ENCODE results near the gene RPL7A.
"Not testable (repeated sequence)": the region's sequence is repeated elsewhere in the genome, so short reads cannot be mapped to it uniquely, and the experiment has no call there.

The RPL7A gene

DNA sequence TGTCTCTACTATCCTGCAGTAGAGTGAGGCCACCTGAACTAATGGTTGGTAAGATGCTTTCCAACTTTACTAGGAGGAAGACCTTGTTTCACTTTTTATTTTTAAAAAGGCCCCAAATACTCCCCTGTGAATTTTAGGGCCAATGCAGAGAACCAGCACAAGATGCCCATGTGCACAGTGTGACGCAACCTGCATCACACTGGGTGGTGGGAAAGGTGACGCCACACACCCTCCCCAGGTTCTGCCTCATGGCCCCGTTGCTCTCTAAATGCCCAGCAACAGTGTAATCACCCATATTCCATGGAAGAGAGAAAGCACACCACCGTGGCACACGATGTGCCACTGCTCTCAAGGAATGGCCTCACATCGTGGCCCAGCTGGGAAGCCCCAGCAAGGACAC, 21.4 kb downstream of the RPL7A start:
- DNase-seq = no peak

DNA sequence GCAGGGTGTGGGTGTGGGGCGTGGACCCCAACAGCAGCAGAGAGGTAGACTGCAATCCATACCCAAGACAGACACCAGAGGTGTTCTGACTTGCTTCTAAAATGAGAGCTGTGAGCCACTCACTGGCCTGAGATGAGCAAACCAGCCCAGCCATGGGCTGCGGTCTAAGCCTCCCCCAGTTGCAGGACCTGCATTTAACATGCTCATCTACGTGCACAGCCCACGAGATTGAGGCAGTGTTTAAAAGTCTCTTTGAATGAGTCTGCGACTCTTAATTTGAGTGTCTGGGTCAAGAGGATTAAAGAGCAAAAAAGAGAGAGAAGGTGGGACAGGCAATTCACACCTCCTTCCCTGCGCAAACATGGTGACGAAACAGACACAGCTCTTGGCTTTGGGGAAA, 21.9 kb downstream of the RPL7A start:
- no peak for DNase-seq

DNA sequence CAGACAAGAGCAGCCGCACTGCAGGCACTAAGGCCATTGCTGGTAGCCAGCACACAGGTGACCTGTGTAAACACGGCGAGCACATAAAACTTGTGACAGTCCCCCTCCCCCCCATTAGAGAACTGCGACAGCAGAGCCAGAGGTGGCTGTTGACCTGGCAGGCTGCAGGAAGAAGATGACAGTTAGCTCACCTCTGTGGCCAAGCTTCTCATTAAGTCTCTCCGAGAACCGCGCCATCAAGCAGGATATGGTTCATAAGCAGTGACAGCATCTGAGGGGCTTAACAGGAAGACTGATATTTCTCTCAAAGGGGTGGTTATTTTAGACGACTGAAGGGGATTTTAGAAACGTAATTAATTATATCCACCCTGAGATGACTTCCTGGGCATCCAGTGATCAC, 22.7 kb downstream of the RPL7A start:
- no peak for DNase-seq

- no peak for DNase-seq
Observed at GRCh38 chr9:133371261-133371711, 23.3 kb downstream of the RPL7A start.

- DNase-seq = no peak
Observed at GRCh38 chr9:133372144-133372543, 24.1 kb downstream of the RPL7A start.

- peak; percentile 59 for DNase-seq
Observed at GRCh38 chr9:133374612-133375115, 26.6 kb downstream of the RPL7A start.

GRCh38 chr9:133375116-133375723, 27.2 kb downstream of the RPL7A start:
- DNase-seq = peak; percentile 39

- DNase-seq = peak; percentile 97
Observed at GRCh38 chr9:133375724-133376654, 28.0 kb downstream of the RPL7A start, which contains the start of the genes STKLD1 and SURF4. STKLD1 (plus strand) TSS chr9:133376366; CDS start chr9:133376474, 108 bp downstream. SURF4 (minus strand) TSS chr9:133376060; CDS start chr9:133375969, 91 bp downstream.

- DNase-seq = not testable (repeated sequence)
Observed at GRCh38 chr9:133377280-133377679, 29.3 kb downstream of the RPL7A start.

DNA sequence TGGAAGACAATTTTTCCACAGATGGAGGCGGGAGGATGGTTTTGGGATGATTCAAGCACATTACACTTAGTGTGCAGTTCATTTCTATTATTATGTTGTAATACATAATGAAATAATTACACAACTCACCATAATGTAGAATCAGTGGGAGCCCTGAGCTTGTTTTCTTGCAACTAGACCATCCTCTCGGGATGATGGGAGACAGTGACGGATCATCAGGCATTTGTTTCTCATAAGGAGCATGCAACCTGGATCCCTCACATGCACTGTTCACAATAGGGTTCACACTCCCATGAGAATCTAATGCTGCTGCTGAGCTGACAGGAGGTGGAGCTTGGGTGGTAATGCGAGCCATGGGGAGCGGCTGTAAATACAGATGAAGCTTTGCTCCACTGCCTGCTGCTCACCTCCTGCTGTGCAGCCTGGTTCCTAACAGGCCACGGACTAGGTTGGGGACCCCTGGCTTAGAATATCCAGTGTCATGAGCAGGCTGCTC, 29.8 kb downstream of the RPL7A start:
- peak; percentile 57 for DNase-seq

GRCh38 chr9:133378408-133378962, 30.5 kb downstream of the RPL7A start:
- no peak for DNase-seq

GRCh38 chr9:133379153-133380086, 31.4 kb downstream of the RPL7A start:
- no peak for DNase-seq

DNA sequence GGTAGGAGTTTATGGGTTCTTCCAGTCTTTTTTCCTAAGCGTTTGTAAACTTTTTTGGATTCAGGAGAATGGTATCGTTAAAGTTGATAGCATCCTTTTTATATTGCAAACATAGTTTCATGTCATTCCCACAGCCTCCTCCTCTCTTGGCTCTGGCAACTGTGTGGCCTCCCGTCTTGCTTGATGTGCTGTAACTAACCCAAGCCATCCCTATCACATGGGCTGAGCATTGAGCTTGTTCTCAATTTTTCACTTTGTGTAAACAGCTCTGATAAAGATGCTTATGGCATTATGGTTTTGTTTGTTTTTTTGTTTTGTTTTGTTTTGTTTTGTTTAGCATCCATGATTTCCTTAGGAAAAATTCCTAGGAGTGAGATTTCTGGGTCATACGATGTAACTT, 32.7 kb downstream of the RPL7A start:
- no peak for DNase-seq

DNA sequence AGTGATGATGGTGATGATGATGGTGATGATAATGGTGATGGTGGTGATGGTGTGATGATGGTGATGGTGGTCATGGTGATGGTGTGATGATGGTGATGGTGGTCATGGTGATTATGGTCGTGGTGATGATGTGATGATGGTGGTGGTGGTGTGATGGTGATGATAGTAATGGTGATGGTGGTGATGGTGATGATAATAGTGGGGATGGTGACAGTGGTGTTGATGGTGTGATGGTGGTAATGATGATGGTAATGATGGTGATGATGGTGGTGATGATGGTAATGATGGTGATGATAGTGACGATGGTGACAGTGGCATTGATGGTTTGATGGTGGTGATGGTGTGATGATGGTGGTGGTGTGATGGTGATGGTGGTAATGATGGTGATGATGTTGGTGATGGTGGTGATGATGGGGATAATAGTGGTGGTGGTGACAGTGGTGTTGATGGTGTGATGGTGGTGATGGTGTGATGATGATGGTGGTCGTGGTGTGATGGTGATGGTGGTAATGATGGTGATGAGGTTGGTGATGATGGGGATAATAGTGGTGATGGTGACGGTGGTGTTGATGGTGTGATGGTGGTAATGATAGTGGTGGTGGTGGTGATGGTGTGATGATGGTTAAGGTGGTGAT, 34.6 kb downstream of the RPL7A start:
- DNase-seq = no peak

DNA sequence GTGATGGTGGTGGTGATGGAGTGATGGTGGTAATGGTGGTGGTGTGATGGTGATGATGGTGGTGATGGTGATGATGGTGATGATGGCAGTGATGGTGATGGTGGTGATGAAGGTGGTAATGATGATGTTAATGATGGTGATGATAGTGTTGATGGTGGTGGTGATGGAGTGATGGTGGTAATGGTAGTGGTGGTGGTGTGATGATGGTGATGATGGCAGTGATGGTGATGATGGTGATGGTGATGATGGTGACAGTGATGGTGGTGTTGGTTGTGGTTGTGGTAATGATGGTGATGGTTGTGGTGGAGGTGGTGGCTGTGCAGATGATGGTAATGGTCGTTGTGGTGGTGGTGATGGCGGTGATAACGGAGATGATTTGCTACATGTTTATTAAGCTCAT, 35.4 kb downstream of the RPL7A start:
- no peak for DNase-seq

DNA sequence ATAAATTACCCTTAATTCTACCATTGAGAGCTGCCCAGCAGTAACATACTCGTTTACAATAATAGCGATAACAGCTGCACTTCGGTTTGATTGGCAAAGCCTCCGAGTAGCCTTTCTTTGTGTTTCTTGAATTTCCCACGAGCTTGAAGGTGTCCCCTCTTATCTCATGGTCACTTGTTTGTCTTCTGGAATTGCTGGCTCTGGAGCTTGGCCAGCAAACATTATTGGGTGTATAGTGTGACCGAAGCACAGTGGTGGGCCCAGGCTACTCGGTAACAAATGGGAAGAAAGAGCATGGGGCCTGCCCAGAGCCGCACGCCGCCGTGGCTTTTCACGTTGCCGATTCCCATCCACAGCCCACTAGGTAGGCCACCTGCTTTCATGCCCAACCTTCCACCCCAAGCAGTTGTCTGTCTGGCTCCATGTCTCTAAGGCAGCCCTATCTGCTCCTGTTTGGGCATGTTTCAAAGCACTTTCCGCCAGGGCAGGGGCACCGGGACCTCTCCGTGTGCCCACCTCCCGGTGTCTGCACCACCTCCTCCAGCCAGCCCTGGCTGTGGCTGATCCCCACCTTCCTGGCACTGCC, 36.8 kb downstream of the RPL7A start:
- DNase-seq = no peak

GRCh38 chr9:133385452-133385851, 37.4 kb downstream of the RPL7A start:
- DNase-seq = no peak

DNA sequence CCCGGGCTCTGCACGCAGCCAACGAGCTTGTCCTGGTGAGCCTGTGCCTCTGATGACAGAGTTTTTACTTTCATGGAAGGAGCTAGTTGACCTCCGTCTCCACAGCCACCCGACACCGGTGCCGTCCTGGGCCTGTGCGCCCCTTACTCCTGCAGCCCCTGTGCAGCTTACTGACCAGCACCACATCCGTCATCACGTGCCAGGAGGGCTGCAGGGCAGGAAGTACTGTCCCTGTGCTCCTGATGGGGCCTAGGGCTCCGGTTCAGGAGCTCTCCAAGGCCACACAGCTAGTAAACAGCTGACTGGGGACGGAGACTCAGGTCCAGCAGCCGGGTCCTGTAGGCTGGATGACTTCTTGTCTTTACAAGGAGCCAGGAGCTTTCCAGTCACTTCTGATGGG, 38.3 kb downstream of the RPL7A start:
- no peak for DNase-seq

GRCh38 chr9:133387680-133388079, 39.7 kb downstream of the RPL7A start:
- DNase-seq = no peak

- no peak for DNase-seq
Observed at GRCh38 chr9:133389025-133389557, 41.1 kb downstream of the RPL7A start.

- no peak for DNase-seq
Observed at GRCh38 chr9:133389562-133389961, 41.5 kb downstream of the RPL7A start.

All from fibroblast of skin of abdomen (primary cell).